Muscle of arm (tissue), 12 donors: Measurements from ENCODE around the gene VEGFA. TPM values are rescaled to one million over a fixed set of nuclear protein-coding genes. Genes with fewer than 3 reads are reported as not detected.

Experiments
- DNase-seq: peaks from one replicate; pipeline ENCODE4 v3.0.0-alpha.2; 2013
- polyA plus RNA-seq, 12 donors: library from polyadenylated mRNA; unstranded; fragments of 120-200 nt; gene quantifications; one replicate each; pipeline ENCODE4 v1.2.1, GENCODE V29; 2013; ENCODE audit not compliant: insufficient read length in 12 of 12

VEGFA gene
- polyA plus RNA-seq, 12 donors: 53.9 to 123 (median 69.4) TPM; not detected in 1

DNA sequence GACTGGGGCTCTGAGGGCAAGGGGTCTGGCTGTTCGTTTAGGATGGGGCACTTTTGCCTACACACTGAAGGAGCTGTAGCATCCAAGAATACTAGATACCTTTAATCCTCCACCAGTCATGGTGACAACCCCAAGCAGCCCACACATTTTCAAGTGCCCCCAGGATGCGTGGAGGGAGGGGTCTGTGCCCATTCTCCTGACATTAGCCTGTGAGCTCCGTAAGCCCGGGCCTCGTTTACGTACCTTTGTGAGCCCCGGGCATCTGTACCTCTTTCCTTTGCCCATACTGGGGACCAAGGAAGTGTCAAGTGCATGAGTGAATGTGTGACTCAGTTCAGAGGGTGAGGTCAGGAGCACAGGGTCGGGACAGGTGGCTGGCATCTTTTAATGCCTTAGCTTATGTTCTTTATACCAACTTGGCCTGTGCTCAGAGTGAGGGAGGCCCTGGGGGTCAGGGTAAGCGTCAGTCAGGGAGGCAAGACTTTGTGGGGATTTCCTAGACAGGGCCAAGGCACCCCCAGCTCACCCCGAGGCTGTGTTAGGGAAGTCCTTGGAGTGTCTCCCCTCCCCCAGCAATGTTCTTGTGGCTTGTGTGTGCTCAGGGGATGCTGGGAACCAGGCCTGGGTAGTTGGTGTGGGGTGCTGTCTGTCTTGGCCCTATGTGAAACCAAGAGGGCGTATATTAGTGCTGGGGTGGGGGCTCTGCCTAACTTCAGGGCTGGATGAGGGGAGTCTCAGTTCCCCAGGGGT is 12.9 kb downstream of the VEGFA start:
- no peak for DNase-seq

DNA sequence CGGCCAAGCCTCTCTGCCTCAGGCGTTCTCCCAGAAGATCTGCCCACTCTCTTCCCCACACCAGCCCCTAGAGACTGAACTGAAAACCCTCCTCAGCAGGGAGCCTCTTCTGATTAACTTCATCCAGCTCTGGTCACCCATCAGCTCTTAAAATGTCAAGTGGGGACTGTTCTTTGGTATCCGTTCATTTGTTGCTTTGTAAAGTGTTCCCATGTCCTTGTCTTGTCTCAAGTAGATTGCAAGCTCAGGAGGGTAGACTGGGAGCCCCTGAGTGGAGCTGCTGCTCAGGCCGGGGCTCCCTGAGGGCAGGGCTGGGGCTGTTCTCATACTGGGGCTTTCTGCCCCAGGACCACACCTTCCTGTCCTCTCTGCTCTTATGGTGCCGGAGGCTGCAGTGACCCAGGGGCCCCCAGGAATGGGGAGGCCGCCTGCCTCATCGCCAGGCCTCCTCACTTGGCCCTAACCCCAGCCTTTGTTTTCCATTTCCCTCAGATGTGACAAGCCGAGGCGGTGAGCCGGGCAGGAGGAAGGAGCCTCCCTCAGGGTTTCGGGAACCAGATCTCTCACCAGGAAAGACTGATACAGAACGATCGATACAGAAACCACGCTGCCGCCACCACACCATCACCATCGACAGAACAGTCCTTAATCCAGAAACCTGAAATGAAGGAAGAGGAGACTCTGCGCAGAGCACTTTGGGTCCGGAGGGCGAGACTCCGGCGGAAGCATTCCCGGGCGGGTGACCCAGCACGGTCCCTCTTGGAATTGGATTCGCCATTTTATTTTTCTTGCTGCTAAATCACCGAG is 14.2 kb downstream of the VEGFA start:
- no peak for DNase-seq

GRCh38 chr6:43785220-43785752 is 15.3 kb downstream of the VEGFA start:
- no peak for DNase-seq

DNA sequence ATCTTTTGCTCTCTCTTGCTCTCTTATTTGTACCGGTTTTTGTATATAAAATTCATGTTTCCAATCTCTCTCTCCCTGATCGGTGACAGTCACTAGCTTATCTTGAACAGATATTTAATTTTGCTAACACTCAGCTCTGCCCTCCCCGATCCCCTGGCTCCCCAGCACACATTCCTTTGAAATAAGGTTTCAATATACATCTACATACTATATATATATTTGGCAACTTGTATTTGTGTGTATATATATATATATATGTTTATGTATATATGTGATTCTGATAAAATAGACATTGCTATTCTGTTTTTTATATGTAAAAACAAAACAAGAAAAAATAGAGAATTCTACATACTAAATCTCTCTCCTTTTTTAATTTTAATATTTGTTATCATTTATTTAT is 15.9 kb downstream of the VEGFA start:
- DNase-seq: no peak

GRCh38 chr6:43786664-43787329 is 16.8 kb downstream of the VEGFA start:
- no peak for DNase-seq

DNA sequence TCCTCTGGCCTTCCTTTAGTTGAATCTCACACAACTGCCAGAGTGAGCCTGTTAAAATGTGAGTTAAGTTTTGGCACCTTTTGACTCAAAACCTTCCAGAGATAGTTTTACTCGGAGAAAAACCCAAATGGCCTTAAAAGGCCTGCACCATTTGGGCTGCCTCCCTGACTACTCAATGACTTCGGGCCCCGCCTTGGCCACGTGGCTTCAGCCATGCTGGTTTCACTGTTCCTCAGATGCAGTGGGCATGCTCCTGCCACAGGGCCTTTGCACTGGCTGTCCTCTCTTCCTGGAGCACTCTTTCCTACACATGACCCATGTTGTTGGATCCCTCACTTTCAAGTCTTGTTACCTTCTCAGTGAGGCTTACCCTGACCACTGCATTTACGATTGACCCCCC is 18.3 kb downstream of the VEGFA start:
- DNase-seq: no peak

DNA sequence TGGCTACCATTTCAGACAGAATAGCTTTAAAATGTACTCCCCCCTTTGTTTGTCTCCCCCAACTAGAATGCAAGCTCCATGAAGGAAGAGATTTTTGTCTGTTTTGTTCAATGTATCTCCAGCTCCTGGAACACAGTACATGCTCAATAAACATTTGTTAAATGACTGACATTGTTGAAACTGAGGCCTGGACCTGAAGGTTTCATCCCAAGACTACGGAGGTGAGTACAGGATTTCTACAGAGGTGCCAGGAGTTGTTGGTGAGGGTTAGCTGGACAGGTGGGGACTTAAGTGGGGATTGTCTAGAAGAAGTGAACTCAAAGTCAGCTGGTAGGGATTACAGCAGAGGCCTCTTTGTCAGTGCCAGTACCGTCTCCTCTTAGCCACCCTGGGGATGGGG is 19.4 kb downstream of the VEGFA start:
- no peak for DNase-seq

DNA sequence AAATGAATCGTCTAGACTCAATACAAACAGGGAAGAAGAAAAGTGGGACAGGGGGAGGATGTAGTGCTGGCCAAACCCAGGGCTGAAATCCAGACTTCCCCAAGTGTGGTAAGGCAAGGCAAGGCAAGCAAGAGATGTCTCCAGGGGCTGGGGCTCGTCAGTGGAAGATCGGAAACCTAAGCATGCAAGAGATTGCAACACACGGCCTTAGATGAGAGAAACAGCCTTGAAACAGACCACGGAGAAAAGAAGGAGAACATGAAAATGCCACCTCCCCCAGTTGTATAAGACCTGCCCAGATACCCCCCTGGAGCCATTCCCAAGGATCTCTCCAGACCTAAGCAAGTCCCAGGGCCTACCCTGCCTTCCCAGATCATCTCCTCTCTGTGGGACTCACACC is 20.0 kb downstream of the VEGFA start:
- DNase-seq: no peak

- DNase-seq: no peak
Measured at GRCh38 chr6:43791745-43792422, 21.9 kb downstream of the VEGFA start.

DNA sequence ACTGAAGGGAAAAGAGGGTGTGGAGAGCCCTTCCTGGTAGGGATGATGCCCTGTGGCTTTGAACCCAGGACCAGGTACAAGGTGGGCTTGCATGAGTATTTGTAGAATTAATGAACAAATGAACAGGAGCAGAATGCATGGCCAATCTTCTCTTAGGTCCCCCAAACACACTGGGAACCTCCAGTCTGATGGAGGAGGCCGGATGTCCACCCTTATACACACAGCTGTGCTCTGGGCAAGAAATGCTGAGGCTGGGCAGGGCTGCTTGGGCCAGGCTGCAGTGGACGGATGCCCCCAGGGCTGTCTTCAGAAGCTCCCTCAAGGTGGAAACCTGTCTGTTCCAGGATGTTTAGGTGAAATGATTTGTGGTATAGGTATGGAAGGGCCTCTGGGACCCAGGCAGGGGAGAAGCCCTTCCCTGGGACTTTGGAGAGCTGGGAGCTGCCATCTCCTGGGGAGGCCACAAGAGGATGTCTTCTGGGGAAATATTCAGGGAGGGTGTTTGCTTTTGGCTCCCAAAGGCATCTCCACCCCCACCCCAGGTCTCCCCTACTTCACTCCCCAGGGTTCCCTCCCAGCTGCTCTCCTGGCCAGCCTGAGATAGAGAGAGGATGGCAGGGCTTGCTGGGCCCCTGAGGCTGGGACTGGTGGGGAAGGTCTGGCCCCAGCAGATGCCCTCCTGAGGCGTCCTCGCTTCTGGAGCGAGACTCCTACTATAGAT is 23.3 kb downstream of the VEGFA start:
- no peak for DNase-seq

DNA sequence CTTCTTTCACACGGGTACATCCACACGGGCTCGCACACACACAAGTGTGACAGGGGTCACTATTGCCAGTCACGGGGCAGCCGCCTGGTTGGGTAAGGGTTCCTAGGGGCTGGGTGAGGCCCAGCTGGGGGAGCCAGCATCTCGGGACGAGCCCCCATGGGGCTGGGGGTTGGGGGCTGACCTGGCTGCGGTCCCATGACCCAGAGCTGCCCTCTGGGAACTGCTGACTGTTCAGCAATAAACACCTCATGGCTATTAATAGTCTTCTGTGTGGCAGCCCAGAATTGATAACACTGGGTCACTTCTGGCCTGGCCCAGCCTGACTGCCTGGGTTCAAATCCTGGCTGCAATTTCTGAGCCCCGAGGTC is 23.8 kb downstream of the VEGFA start:
- no peak for DNase-seq

- no peak for DNase-seq
Measured at GRCh38 chr6:43795421-43795820, 25.4 kb downstream of the VEGFA start.

DNA sequence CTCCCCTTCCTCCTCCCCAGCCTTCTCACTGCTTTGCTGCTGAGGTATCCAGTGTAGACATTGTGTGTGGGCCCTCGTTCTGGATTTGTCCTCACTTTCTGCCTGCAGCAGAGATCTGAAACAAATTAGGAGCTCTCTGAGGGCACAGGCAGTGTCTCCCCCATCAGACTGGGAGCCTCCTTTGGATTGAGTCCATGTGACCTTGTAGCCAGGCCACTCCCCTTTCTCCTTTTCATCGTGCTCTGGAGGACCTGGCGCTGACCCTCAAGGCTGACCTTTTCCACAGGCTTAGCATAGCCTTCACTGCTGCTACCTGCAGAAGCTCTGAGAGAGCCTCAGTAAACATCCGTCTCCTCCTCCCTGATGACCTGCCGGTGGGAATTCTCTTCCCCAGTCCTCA is 26.2 kb downstream of the VEGFA start:
- DNase-seq: no peak

- no peak for DNase-seq
Measured at GRCh38 chr6:43796903-43797890, 27.2 kb downstream of the VEGFA start.

DNA sequence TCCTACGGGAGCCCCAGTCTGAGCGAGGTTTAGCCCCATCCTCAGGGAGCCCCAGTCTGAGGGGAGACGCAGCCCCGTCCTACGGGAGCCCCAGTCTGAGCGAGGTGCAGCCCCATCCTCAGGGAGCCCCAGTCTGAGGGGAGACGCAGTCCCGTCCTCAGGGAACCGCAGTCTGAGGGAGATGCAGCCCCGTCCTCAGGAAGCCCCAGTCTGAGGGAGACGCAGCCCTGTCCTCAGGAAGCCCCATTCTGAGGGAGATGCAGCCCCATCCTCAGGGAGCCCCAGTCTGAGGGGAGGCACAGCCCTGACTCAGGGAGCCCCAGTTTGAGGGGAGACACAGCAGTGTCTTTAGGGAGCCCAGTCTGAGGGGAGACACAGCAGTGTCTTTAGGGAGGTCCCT is 27.9 kb downstream of the VEGFA start:
- DNase-seq: no peak

- no peak for DNase-seq
Measured at GRCh38 chr6:43798688-43799444, 28.9 kb downstream of the VEGFA start.

GRCh38 chr6:43799551-43800297 is 29.7 kb downstream of the VEGFA start:
- no peak for DNase-seq

GRCh38 chr6:43800298-43800623 is 30.2 kb downstream of the VEGFA start:
- no peak for DNase-seq
